ENCODE results near the gene CWC27. TPM values are rescaled to one million over a fixed set of nuclear protein-coding genes. Genes with fewer than 3 reads are reported as not detected.

Gene CWC27
- total and polyA plus RNA-seq, 2 donors = 16.4 to 21.8 TPM

DNA sequence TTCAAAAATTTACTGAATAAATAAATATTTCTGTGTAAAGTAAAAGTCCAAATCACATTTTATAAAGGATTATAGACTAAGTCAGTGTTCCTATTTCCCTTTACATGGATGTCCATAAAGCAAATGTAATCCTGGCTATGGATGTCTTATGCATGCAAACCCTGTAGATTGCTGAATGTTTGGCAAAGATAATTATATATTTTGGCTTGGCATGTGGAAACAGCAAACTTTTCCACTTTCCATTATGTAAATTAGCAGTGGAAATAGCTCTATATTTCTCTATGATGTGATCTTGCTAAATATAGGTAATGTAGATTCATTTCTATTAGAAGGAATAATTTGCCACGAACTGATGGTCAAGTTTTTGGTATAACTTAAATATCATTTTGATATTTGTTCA, 66.5 kb downstream of the CWC27 start:
- 84% methylated on average over 1 of the region's 1 CpG for WGBS
- no peak overlapping the region for H3K27ac ChIP-seq (ENCODE audit: low read depth)
- DNase-seq (ENCODE audit: extremely low spot score) = no peak
- H3K36me3 ChIP-seq (ENCODE audit: insufficient read depth) = no peaks in the 10 kb centered on the region
- H3K4me1 ChIP-seq (ENCODE audit: insufficient read depth) = no peaks in the 10 kb centered on the region
- H3K4me3 ChIP-seq (ENCODE audit: low read depth, low read length) = no peak overlapping the region

DNA sequence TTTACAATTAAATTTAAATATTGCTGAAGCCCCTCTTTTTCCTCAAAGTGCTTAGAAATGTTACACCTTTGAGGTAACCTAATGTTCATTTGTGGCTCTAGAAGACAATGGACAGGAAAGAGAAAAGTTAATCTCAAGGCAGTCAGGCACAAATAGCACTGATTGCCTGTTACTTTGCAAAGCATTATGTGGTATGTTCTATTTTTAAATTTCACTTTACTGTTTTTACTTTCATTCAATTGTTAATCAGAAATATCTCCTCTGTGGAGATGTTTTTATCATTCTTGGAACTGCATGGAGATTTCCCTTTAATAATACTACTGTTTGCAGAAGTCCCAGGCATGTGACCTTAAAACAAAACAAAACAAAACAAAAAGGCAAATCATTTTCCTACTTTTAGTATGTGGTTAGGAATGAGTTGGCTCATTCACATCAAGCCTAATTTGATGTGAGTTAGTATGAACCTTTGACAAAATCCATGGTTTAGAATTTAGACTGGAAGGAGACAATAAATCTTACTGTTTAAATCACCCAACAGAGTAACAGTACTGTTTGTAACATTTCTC, 67.5 kb downstream of the CWC27 start:
- peak overlapping the region; percentile 52 for H3K27ac ChIP-seq (ENCODE audit: low read depth)
- H3K36me3 ChIP-seq (ENCODE audit: insufficient read depth) = peaks cover 1% of the 10 kb centered on the region
- H3K4me1 ChIP-seq (ENCODE audit: insufficient read depth) = no peaks in the 10 kb centered on the region
- H3K4me3 ChIP-seq (ENCODE audit: low read depth, low read length) = no peak overlapping the region
- no peak for DNase-seq (ENCODE audit: extremely low spot score)

DNA sequence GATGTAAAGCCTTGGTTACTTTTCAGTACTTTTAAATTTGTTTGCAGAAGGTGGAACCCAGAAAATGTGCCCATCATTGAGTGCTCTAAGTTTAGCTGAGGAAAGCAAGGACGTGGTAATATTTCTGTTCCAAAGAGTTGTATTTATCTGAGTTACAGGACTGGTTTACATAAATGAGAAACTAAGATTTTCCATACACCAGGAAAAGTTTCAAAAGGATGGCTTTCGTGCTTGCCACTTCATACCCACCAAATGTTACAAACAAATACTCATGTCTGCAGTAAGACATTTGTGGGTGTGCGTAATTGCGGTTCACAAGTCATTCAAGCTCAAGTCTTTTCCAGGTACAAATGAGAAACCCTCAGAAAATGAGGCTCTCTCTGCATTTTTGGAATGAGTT, 68.1 kb downstream of the CWC27 start:
- H3K27ac ChIP-seq (ENCODE audit: low read depth) = peak overlapping the region; percentile 52
- H3K4me1 ChIP-seq (ENCODE audit: insufficient read depth) = no peaks in the 10 kb centered on the region
- WGBS = 66% methylated on average over 4 of the region's 4 CpGs
- peaks cover 1% of the 10 kb centered on the region for H3K36me3 ChIP-seq (ENCODE audit: insufficient read depth)
- no peak overlapping the region for H3K4me3 ChIP-seq (ENCODE audit: low read depth, low read length)
- DNase-seq (ENCODE audit: extremely low spot score) = no peak

DNA sequence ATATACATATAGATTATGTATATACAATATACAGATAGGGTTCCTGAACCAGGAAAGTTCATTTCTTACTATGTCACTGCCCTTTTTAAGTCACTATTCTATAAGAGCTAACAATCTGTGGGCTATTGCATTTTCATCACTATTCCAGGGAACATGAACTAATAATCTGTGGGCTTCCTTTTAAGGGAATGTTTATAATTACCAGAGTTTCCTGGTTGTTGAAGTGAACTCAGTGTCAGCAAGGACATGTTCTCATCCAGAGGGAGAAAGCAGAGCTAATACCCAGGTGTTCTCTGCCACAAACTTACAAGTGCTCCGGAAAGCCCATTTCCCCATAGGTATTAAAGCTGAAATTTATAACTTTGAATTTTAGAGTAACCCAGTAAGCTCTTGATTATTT, 69.6 kb downstream of the CWC27 start:
- no peak overlapping the region for H3K27ac ChIP-seq (ENCODE audit: low read depth)
- DNase-seq (ENCODE audit: extremely low spot score) = no peak
- H3K4me3 ChIP-seq (ENCODE audit: low read depth, low read length) = no peak overlapping the region
- 59% methylated on average over 1 of the region's 1 CpG for WGBS
- H3K4me1 ChIP-seq (ENCODE audit: insufficient read depth) = no peaks in the 10 kb centered on the region
- H3K36me3 ChIP-seq (ENCODE audit: insufficient read depth) = peaks cover 1% of the 10 kb centered on the region

DNA sequence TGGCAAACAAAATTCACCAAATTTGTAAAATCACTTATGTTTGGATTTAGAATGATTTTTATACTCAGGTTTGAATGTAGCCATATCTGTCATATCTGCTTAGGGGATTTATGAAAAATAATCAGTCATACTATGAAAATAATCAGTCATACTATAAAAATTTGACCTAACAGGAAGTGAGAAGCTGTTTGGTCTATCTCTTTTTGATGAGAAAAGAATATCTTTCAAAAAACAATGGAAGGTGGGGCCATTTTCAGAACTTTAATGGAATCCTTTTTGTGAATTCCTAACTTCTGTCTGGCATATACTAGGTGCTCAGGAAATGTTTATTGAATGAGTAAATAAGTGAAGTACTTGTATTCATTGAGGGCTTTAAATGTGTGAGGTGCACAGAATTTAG, 70.1 kb downstream of the CWC27 start:
- no peak overlapping the region for H3K4me3 ChIP-seq (ENCODE audit: low read depth, low read length)
- H3K27ac ChIP-seq (ENCODE audit: low read depth) = no peak overlapping the region
- no peaks in the 10 kb centered on the region for H3K4me1 ChIP-seq (ENCODE audit: insufficient read depth)
- DNase-seq (ENCODE audit: extremely low spot score) = no peak
- peaks cover 1% of the 10 kb centered on the region for H3K36me3 ChIP-seq (ENCODE audit: insufficient read depth)

DNA sequence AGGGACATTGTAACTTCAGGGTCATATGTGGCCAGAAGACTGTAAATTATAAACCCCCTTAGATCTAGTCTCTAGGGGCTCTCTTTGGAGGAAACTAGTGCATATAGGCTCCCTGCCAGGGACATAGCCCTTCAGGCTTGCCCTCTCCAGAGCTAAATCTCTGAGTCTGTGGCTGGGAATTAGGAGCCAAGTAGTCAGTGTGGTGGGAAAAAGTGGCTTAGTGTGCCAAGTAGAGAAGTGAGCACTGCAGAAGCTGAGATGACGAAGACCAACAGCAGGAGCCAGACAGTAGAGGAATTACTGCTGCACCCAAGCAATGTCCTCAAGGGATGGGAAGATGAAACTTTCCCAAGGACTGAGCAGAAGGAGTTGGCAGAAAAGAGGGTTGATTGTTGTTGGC, 71.2 kb downstream of the CWC27 start:
- 82% methylated on average over 1 of the region's 1 CpG for WGBS
- peaks cover 1% of the 10 kb centered on the region for H3K36me3 ChIP-seq (ENCODE audit: insufficient read depth)
- DNase-seq (ENCODE audit: extremely low spot score) = no peak

DNA sequence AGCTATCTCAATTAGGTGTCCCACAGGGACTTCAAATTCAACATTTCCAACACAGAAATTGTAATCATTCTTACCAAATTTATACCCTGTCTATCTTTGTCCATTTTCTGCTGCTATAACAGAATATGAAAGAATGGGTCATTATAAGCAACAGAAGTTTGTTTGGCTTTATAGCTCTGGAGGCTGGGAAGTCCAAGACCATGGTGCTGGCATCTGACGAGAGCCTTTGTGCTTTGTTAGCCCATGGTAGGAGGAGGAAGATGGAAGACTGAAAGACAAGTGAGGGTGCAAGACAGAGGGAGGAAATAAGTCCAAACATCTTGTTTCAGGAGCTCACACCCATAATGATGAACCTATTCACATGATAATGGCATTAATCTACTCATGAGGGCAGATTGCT, 72.2 kb downstream of the CWC27 start:
- WGBS = 96% methylated on average over 1 of the region's 1 CpG
- Histone ChIP-seq H3K27ac (ENCODE audit: low read depth) (no peak overlapping the region), H3K36me3 (ENCODE audit: insufficient read depth) (peaks cover 1% of the 10 kb centered on the region), H3K4me3 (ENCODE audit: low read depth, low read length) (no peak overlapping the region), H3K4me1 (ENCODE audit: insufficient read depth) (no peaks in the 10 kb centered on the region)
- no peak for DNase-seq (ENCODE audit: extremely low spot score)

More for the DNA sequence above, 71.2 kb downstream of the CWC27 start:
- H3K27ac ChIP-seq (ENCODE audit: low read depth) = no peak overlapping the region
- H3K4me3 ChIP-seq (ENCODE audit: low read depth, low read length) = no peak overlapping the region
- H3K4me1 ChIP-seq (ENCODE audit: insufficient read depth) = no peaks in the 10 kb centered on the region

DNA sequence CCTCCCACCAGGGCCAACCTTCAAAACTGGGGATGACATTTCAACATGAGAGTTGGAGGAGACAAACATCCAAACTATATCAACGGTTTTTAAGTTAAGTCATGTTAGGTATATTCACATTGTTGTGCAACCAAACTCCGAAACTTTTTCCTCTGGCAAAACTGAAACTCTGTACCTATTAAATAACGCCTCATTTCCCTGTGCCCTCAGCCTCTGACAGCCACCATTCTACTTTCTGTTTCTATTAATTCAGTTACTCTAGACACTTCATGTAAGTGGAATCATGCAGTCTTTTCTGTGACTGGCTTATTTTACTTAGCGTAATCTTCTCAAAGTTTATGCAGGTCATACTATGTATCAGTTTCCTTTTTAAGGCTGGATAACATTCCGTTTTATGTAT, 85.0 kb downstream of the CWC27 start:
- no peaks in the 10 kb centered on the region for H3K36me3 ChIP-seq (ENCODE audit: insufficient read depth)
- DNase-seq (ENCODE audit: extremely low spot score) = no peak
- H3K4me3 ChIP-seq (ENCODE audit: low read depth, low read length) = no peak overlapping the region
- 96% methylated on average over 5 of the region's 5 CpGs for WGBS
- H3K4me1 ChIP-seq (ENCODE audit: insufficient read depth) = no peaks in the 10 kb centered on the region
- no peak overlapping the region for H3K27ac ChIP-seq (ENCODE audit: low read depth)

DNA sequence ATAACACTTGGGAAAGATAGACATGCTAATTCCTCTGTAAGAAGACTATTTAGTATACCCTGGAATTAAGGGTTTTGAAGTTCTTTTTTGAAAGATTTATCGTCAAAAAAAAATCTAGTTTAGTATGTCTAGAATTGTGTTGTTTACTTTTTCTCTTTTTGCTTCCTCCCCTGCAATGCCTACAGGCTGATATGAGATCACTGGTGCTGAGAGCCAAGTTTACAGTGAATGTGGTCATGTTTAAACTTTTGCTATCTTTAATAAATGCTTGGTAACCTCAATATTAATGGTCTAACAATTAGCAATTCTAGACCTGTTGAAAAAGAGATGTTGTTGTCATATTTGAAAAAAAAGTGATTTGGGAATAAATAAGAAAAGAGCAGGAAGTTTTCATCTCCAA, 86.1 kb downstream of the CWC27 start:
- Histone ChIP-seq H3K27ac (ENCODE audit: low read depth) (no peak overlapping the region), H3K4me3 (ENCODE audit: low read depth, low read length) (no peak overlapping the region), H3K4me1 (ENCODE audit: insufficient read depth) (no peaks in the 10 kb centered on the region), H3K36me3 (ENCODE audit: insufficient read depth) (no peaks in the 10 kb centered on the region)
- no peak for DNase-seq (ENCODE audit: extremely low spot score)
- 32% methylated on average over 1 of the region's 1 CpG for WGBS

DNA sequence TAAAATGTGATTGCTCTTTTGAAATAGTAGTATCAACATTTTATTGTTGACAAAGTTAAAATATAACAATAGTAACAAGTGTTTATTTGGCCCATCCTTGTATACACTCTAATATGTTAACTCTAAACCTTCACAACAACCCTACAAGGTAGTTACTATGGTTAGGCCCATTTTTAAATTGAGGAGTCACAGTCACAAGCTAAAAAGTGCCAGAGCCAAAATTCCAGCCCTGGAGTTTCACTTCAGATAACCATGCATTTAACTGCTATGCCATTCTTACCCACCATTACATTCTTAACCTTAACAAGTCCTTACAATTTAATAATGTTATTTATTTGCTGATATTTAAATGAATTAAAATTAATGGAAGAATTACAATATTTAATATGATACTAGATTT, 91.2 kb downstream of the CWC27 start:
- Histone ChIP-seq H3K4me3 (ENCODE audit: low read depth, low read length) (no peak overlapping the region), H3K36me3 (ENCODE audit: insufficient read depth) (no peaks in the 10 kb centered on the region), H3K4me1 (ENCODE audit: insufficient read depth) (no peaks in the 10 kb centered on the region), H3K27ac (ENCODE audit: low read depth) (no peak overlapping the region)
- no peak for DNase-seq (ENCODE audit: extremely low spot score)

DNA sequence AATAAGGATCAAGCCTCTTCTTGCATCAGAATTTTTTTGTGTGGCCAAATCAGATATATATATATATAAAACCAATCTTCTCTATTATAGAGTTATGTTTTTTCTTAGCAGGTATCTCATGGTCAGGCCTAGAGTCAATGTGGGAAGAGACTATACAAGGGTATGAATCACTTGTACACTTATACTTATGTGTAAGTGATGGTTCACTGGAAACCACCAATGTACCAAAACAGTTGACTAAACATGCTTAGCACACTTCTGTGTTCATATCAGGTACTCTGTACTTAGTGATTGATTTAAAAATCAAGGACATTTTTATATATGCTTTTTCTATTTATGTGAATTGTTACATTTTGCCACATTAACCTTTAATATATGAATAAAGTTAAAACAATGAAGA, 92.6 kb downstream of the CWC27 start:
- DNase-seq (ENCODE audit: extremely low spot score) = no peak
- Histone ChIP-seq H3K4me3 (ENCODE audit: low read depth, low read length) (no peak overlapping the region), H3K36me3 (ENCODE audit: insufficient read depth) (no peaks in the 10 kb centered on the region), H3K27ac (ENCODE audit: low read depth) (no peak overlapping the region), H3K4me1 (ENCODE audit: insufficient read depth) (no peaks in the 10 kb centered on the region)

DNA sequence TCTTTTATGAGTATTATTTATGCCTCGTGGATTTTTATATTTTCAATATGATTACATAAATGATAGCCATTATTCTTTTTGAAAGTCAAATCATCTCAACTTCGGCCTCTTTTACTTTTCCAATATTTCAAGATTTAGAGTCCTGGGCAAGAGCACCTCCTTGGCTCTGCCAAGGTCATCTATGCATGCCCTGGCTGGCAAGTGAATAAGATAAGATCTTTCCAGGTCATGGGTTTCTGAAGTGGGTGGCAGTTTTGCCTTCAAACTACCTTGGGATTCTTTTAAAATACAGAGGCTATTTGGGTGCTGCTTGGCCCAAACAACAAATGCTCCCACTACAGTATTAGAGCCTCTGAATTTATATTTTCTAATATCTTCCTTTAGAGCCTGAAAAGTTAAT, 95.4 kb downstream of the CWC27 start:
- no peak for DNase-seq (ENCODE audit: extremely low spot score)
- H3K27ac ChIP-seq (ENCODE audit: low read depth) = no peak overlapping the region
- H3K4me3 ChIP-seq (ENCODE audit: low read depth, low read length) = no peak overlapping the region
- H3K36me3 ChIP-seq (ENCODE audit: insufficient read depth) = no peaks in the 10 kb centered on the region
- H3K4me1 ChIP-seq (ENCODE audit: insufficient read depth) = no peaks in the 10 kb centered on the region
- 80% methylated on average over 2 of the region's 2 CpGs for WGBS

DNA sequence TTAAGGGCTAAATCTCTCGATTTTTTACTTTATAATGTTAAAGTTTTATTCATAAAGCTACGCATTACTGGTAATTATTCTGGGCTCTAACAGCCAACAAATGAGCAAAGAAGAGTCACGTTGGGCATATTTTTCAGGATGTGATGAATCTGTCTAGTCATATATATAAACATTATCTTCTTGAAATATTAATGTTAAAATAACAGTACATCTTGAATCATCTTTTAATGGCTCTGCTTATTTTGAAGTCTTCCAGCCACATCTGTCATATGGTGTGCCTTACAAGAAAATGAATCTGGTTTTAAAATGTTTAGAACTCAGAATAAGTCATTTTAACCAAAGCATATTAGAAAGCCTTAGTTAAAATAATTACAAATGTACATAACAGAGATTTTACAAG, 96.9 kb downstream of the CWC27 start:
- Histone ChIP-seq H3K4me1 (ENCODE audit: insufficient read depth) (no peaks in the 10 kb centered on the region), H3K27ac (ENCODE audit: low read depth) (no peak overlapping the region), H3K4me3 (ENCODE audit: low read depth, low read length) (no peak overlapping the region), H3K36me3 (ENCODE audit: insufficient read depth) (no peaks in the 10 kb centered on the region)
- no peak for DNase-seq (ENCODE audit: extremely low spot score)
- WGBS = 74% methylated on average over 3 of the region's 3 CpGs

DNA sequence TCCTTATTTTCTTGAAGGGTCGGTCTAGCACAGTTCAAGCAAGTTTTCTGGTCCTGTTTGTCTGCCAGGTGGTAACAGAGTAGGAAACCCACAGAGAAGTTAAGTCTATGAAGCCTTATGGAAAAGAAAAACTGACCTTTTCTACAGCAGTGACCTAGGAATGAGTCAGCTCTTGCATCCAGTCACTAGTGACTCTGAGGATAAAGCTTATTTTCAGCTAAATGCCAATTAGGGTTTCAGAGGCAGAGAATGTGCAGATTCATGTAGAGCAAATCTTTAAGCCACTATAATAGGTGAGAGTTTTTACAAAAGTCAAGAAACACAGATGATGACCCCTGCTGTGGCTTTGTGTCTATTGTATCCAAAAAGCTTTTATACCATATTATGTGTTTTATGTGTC, 100.7 kb downstream of the CWC27 start:
- Histone ChIP-seq H3K27ac (ENCODE audit: low read depth) (no peak overlapping the region), H3K4me1 (ENCODE audit: insufficient read depth) (no peaks in the 10 kb centered on the region), H3K36me3 (ENCODE audit: insufficient read depth) (no peaks in the 10 kb centered on the region), H3K4me3 (ENCODE audit: low read depth, low read length) (no peak overlapping the region)
- DNase-seq (ENCODE audit: extremely low spot score) = no peak
- WGBS = 79% methylated on average over 1 of the region's 1 CpG

DNA sequence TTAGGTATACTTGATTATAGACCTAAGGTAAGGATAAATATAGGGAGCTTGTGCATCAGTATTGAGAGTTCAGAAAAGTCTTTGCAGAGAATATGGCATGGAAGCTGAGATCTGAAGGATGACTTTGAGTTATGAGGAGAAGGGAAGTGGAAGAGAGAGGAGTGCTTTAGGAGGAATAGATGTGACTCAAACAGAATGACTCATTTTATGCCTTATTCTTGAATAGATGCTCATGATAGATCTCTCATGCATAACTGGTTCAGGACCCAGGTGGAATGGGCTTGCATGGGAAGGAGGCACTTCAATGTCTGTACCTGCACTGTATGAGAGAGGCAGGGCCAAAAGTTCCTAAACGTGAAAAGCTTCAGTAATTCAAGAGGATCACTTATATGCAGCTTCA, 103.3 kb downstream of the CWC27 start:
- no peak for DNase-seq (ENCODE audit: extremely low spot score)
- no peaks in the 10 kb centered on the region for H3K36me3 ChIP-seq (ENCODE audit: insufficient read depth)
- 88% methylated on average over 1 of the region's 1 CpG for WGBS
- H3K4me3 ChIP-seq (ENCODE audit: low read depth, low read length) = no peak overlapping the region
- no peak overlapping the region for H3K27ac ChIP-seq (ENCODE audit: low read depth)
- H3K4me1 ChIP-seq (ENCODE audit: insufficient read depth) = no peaks in the 10 kb centered on the region

All from urinary bladder (tissue), 4 donors.